ENCODE measurements around the gene CHRNA9. TPM values are rescaled to one million over a fixed set of nuclear protein-coding genes. Genes with fewer than 3 reads are reported as not detected.

The CHRNA9 gene
- total RNA-seq, 1 donor from 2014 or later: not detected

- Histone ChIP-seq H3K27me3 (no peaks in the 10 kb centered on the region), H3K36me3 (no peaks in the 10 kb centered on the region), H3K4me3 (no peak overlapping the region), H3K4me1 (peaks cover 21% of the 10 kb centered on the region), H3K9me3 (no peaks in the 10 kb centered on the region), H3K27ac (no peak overlapping the region)
- peak in 1 of 2 donors; percentile 58 for TF ChIP-seq POLR2AphosphoS5 (IDR thresholded peaks at IDR 0.05; ENCODE audit: insufficient read depth in 1 of 2, low read depth in 1 of 2)
- no peak for TF ChIP-seq POLR2A (IDR thresholded peaks at IDR 0.05)
- no peak for TF ChIP-seq CTCF (IDR thresholded peaks at IDR 0.05)
- intact Hi-C loops (cut with DNase I): no loop called here
- DNase-seq (ENCODE audit: extremely low spot score in 2 of 2): no peak
These were observed 61.0 kb downstream of the CHRNA9 start for GRCh38 chr4:40395908-40396793.

GRCh38 chr4:40399578-40399977 lies 64.4 kb downstream of the CHRNA9 start:
- Histone ChIP-seq H3K27me3 (no peaks in the 10 kb centered on the region), H3K9me3 (no peaks in the 10 kb centered on the region), H3K4me3 (no peak overlapping the region), H3K36me3 (no peaks in the 10 kb centered on the region), H3K4me1 (peaks cover 21% of the 10 kb centered on the region), H3K27ac (no peak overlapping the region)
- intact Hi-C loops (cut with DNase I): no loop called here
- no peak for DNase-seq (ENCODE audit: extremely low spot score in 2 of 2)
- TF ChIP-seq CTCF (IDR thresholded peaks at IDR 0.05): no peak
- no peak for TF ChIP-seq POLR2AphosphoS5 (IDR thresholded peaks at IDR 0.05; ENCODE audit: insufficient read depth in 1 of 2, low read depth in 1 of 2)
- TF ChIP-seq POLR2A (IDR thresholded peaks at IDR 0.05): no peak

DNA sequence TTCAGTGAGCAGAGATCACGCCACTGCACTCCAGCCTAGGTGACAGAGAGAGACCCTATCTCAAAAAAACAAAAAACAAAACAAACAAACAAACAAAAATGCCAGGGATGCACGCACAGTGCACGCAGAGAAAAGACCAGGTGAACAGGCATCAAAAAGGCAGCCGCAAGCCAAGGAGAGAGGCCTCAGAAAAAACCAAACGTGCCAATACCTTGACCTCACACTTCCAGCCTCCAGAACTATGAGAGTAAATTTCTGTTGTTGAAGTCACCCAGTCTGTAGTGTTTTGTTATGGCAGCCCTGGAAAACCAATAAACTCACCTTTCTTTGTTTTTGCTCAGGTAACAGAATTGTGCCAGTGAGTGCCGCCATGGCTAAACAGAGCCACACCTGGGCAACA lies 66.0 kb downstream of the CHRNA9 start:
- H3K27me3 ChIP-seq: no peaks in the 10 kb centered on the region
- H3K9me3 ChIP-seq: no peaks in the 10 kb centered on the region
- intact Hi-C loops (cut with DNase I): no loop called here
- peaks cover 14% of the 10 kb centered on the region for H3K4me1 ChIP-seq
- TF ChIP-seq CTCF (IDR thresholded peaks at IDR 0.05) (no peak), POLR2A (IDR thresholded peaks at IDR 0.05) (no peak), POLR2AphosphoS5 (IDR thresholded peaks at IDR 0.05; ENCODE audit: insufficient read depth in 1 of 2, low read depth in 1 of 2) (no peak)
- H3K27ac ChIP-seq: no peak overlapping the region
- no peak overlapping the region for H3K4me3 ChIP-seq
- no peak for DNase-seq (ENCODE audit: extremely low spot score in 2 of 2)
- H3K36me3 ChIP-seq: no peaks in the 10 kb centered on the region

DNA sequence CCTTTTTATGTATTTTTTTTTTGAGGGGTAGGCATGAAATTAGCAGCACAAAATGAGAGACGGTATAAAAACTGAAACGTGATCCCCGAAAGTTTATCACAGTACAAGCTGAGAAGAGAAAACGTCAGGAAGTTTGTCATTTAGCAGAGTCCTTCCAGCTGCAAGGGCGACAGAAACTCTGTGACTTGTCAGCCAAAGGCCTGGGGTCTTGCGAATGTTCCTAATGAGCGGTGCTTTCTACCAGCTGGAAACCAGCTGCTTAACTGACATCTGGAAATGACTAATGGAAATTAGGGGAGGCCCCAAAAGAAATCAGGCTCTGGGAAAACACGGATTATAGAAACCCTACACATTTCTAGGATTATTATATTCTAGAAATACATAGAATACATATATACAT lies 66.5 kb downstream of the CHRNA9 start:
- peaks cover 9% of the 10 kb centered on the region for H3K4me1 ChIP-seq
- H3K4me3 ChIP-seq: no peak overlapping the region
- intact Hi-C loops (cut with DNase I): no loop called here
- DNase-seq (ENCODE audit: extremely low spot score in 2 of 2): no peak
- H3K27ac ChIP-seq: no peak overlapping the region
- no peaks in the 10 kb centered on the region for H3K27me3 ChIP-seq
- no peak for TF ChIP-seq POLR2AphosphoS5 (IDR thresholded peaks at IDR 0.05; ENCODE audit: insufficient read depth in 1 of 2, low read depth in 1 of 2)
- H3K36me3 ChIP-seq: no peaks in the 10 kb centered on the region
- H3K9me3 ChIP-seq: no peaks in the 10 kb centered on the region

GRCh38 chr4:40402556-40402955 lies 67.4 kb downstream of the CHRNA9 start:
- intact Hi-C loops (cut with DNase I): no loop called here
- Histone ChIP-seq H3K36me3 (no peaks in the 10 kb centered on the region), H3K9me3 (no peaks in the 10 kb centered on the region), H3K4me3 (no peak overlapping the region), H3K27ac (no peak overlapping the region), H3K4me1 (peaks cover 7% of the 10 kb centered on the region), H3K27me3 (no peaks in the 10 kb centered on the region)
- TF ChIP-seq POLR2AphosphoS5 (IDR thresholded peaks at IDR 0.05; ENCODE audit: insufficient read depth in 1 of 2, low read depth in 1 of 2) (no peak), CTCF (IDR thresholded peaks at IDR 0.05) (no peak), POLR2A (IDR thresholded peaks at IDR 0.05) (no peak)
- no peak for DNase-seq (ENCODE audit: extremely low spot score in 2 of 2)

Measured in vagina (tissue), 2 donors.